ENCODE measurements around the gene PLXNB3. TPM values are rescaled to one million over a fixed set of nuclear protein-coding genes. Genes with fewer than 3 reads are reported as not detected.

PLXNB3 gene
- polyA plus RNA-seq, 1 donor = 1.5 TPM

DNA sequence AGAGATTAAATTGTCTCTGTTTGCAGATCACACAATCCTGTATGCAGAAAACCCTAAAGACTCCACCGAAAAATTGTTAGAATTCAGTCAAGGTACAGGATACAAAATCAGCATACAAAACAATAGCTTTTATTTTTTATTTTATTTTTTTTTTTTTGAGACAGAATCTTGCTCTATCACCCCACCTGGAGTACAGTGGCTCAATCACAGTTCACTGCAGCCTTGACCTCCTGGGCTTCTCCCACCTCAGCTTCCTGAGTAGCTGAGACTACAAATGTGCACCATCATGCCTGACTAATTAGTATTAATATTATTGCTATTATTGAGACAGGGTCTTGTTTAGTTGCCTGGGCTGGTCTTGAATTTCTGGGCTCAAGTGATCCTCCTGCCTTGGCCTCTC is 8.9 kb upstream of the PLXNB3 start:
- no peak for DNase-seq

DNA sequence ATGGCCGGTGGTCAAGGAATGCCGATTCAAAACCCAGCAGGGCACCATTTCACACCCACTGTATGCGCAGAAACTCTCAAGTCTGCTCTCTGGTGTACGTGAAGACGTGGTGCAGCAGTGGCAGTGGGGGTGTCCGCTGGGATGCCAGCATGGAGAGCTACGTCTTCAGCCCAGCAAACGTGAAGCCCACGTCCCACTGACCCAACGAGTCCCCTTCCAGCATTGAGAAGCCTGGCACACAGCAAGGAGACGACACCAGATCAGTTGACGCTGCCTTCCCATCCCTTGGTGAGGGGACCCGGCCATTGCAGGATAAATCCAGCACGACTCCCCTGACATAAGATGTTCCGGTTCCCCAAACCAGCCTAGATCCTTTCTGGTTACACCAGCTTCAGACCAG is 2.2 kb upstream of the PLXNB3 start:
- DNase-seq = no peak

DNA sequence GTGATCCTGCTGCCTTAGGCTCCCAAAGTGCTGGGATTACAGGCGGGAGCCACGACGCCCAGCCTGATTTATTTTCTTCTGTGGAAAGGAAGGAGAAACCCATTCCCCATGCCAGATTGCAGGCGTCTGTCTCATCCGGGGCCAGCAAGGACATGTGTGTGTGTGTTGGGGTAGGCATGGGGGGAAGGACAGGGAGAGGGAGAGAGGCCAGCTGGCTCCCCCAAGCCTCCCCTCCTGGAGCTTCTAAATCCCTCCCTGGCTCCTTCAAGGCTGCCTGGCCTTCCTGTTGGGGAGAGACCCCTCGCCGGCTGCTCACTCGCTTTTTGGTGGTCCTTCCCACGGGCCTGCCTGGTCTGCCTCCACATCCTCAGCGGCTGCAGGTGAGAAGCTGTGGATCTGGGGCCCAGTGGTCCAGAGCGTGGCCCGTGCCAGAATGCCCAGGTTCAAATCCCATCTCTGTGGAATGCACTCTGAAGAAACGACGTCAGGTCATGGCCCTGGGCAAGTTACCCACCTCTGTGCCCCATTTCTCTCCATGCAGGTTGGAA is 1.3 kb upstream of the PLXNB3 start:
- DNase-seq = no peak

DNA sequence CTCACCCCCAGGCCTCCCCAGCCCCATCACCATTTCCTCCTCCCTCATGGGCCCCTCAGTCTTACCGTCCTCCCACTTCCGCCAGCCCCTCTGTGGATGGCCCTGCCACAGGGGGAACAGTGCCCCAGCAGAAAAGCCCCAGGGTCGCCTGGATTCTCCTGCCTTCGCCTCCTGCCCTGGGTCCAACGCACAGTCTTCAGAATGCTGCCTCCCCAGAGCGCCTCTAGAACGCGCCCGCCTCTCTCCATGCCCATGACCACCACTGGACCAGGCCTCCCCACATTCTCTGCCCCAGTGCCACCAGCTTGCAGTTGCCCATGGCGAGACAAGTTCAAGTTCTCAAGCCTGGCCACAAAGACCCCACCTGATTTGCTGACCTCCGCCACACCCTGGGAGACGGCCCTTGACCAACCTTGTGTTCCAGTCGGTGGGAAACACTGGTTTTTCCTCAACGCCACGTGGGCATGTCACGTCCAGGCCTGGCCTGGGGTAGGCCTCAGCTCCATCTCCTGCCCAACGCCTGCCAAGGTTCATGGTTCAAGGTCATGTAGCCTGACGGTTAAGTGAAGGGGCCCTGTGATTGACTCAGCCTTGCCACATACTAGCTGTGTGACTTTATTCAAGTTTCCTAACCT is 634 bp upstream of the PLXNB3 start:
- no peak for DNase-seq

DNA sequence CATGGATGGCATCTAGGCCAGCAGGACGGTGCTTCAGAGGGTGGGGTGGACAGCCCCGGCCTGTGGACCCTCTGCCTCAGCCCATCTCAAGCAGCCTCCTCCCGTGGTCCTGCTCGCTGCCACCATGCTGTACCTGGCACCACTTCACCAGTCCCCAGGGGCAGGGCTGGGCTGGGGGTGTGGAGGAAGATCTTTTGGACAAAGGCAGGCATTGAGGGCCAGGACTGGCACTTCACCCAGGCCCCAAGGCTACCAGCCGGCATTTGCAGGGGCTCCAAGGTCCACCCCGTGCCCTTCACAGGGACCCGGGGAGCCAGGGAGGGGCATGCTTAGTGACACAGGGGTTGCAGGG is 713 bp downstream of the PLXNB3 start:
- no peak for DNase-seq

DNA sequence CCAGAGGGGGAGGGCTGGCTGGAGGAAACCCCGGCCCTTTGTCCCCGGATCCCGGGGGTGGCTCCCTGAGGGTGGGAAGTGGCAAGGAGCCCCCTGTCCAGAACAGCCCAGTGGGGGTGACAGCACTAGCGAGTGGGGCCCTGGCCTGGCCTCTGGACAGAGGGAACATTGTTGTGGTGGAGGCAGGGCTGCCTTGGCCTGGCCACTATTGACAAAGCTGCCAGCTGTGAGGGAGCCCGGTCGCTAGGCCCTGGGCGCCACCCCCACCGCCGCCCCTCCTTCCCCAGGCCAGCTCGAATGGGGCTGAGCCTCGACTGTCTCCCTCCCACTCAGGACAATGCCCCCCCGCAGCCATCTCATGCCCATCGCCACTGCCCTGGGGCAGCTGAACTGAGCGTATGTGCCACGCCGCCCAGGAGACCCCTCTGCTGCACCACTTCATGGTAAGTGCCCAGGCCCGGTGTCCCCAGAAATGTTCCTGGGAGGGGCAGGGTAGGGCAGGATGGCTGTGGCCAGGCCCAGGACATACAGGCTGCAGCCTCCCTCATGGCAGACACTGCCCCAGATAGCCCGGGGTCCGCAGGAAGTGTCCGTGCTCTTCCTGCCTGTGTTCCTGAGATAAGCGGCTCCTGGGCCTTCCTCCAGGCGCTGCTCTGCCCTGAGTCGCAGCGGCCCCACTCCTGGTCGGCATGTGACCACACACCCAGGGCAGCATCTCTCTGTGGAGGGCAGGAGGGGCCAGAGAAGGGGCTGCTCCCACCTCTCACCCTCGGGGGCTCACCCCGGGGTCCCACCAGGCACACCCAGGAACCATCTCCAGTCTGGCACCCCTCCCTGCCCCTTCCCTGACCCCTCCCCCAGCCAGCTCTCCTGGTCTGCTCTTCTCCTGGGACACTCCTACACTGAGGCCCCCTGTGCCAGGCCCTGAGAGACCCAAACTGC is 1.4 kb downstream of the PLXNB3 start:
- no peak for DNase-seq

DNA sequence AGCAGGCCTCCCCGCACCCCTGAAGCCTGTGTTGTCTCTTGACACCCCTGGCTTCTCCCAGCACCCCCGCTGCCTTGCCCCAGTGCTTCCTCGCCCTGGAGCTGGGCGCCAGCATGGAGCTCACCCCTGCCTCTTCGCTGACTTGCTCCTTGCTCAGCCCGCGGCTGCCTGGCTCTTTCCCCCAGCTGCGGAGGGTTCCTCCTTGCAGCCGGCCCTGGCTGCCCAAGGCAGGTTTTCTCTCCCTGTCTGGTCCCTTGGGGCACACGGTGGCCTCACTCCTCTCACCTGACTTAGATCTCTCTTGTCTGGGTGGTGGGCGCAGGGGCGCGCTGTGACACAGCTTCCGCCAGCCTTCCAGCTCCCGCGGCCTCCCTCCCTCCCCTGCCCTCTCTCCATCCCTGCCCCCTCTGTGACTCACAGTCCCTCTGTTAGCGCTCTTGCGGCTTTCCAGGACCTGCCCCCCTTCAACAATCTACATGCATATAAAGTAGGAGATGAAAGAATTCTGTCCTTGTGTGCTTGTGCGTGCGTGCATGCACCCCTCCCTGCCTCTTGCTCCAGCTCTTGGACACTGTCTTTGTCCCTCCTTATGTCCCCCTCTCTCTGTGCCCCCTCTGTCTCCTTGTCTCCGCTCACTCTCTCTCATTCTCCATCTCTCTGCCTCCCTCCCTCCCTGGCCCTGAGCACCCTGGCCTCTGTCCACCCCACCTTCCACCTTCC is 2.2 kb downstream of the PLXNB3 start:
- DNase-seq = no peak

DNA sequence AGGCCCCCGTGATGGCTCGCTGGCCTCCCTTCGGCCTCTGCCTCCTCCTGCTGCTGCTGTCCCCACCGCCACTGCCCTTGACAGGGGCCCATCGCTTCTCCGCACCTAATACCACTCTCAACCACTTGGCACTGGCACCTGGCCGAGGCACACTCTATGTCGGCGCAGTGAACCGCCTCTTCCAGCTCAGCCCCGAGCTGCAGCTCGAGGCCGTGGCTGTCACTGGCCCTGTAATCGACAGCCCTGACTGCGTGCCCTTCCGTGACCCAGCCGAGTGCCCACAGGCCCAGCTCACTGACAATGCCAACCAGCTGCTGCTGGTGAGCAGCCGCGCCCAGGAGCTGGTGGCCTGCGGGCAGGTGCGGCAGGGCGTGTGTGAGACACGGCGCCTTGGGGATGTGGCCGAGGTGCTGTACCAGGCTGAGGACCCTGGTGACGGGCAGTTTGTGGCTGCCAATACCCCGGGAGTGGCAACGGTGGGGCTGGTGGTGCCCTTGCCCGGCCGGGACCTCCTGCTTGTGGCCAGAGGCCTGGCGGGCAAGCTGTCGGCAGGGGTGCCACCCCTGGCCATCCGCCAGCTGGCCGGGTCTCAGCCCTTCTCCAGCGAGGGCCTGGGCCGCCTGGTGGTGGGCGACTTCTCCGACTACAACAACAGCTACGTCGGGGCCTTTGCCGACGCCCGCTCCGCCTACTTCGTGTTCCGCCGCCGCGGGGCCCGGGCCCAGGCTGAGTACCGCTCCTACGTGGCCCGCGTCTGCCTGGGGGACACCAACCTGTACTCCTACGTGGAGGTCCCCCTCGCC is 3.0 kb downstream of the PLXNB3 start:
- no peak for DNase-seq

DNA sequence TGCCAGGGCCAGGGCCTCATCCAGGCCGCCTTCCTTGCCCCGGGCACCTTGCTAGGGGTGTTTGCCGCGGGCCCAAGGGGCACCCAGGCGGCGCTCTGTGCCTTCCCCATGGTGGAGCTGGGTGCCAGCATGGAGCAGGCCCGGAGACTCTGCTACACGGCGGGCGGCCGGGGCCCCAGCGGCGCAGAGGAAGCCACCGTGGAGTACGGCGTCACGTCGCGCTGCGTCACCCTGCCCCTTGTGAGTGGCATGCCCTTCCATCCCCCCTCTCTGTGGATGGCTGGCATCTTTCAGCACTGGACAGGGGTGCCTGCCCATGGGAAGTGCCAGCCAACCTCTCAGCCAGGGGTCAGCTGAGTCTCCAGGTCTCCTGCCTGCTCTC is 3.6 kb downstream of the PLXNB3 start:
- no peak for DNase-seq

DNA sequence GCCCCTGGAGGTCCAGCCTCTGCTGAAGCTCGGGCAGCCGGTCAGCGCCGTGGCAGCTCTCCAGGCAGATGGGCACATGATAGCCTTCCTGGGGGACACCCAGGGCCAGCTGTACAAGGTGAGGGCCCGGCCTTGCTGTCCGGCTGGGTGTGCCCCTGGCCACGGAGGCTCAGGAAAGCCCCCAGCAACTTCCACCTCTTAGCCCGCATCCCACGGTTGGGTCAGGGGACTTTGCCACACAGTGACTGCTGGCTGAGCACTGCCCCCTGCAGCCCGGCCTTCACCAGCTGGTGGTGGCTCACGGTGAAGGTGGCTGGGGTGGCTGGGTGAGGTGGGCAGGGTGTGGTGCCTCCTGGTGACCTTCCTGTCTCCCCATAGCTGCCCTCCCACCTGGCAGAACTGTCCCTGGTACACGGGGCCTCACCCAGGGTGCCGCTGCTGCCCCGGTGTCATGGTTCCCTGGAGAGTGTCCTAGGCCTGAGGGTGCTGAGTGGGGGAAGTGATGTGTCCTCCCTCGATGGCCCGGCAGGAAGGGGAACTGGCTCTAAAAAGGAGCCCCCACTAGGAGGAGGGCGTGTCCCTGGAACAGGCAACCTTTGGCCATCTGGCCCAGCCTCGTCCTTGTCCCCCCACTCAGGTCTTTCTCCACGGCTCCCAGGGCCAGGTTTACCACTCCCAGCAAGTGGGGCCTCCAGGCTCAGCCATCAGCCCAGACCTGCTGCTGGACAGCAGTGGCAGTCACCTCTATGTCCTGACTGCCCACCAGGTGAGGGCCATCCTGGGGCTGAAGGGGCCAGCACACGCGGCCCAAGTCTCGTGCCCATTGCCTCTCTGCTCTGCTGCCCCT is 4.5 kb downstream of the PLXNB3 start:
- DNase-seq = no peak

DNA sequence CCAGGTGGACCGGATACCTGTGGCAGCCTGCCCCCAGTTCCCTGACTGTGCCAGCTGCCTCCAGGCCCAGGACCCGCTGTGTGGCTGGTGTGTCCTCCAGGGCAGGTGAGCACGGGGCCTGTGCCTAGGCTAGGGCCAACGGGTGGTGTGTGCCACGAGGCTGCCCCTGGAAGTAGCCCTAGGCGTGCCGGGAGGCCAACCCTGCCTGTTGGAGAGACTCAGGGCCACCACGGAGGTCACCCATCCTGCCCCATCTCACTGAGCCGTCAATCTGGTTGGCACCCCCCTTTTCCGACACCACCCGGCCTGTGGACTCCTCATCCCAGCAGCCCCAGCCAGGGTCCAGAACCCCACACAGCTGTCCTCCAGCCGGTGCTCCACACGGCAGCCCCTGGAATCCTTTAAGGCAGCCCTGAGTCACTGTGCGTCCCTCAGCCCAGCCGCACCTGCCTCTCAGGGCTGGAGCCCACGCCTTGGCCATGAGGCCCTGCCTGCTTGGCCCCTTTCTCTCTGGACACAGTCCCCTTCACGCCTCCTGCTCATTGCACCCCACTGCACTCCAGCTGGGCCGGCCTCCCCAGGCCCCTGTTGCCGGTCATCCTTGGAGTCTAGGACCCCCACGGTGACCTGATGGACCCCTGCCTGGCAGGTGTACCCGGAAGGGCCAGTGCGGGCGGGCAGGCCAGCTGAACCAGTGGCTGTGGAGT is 5.3 kb downstream of the PLXNB3 start:
- no peak for DNase-seq

DNA sequence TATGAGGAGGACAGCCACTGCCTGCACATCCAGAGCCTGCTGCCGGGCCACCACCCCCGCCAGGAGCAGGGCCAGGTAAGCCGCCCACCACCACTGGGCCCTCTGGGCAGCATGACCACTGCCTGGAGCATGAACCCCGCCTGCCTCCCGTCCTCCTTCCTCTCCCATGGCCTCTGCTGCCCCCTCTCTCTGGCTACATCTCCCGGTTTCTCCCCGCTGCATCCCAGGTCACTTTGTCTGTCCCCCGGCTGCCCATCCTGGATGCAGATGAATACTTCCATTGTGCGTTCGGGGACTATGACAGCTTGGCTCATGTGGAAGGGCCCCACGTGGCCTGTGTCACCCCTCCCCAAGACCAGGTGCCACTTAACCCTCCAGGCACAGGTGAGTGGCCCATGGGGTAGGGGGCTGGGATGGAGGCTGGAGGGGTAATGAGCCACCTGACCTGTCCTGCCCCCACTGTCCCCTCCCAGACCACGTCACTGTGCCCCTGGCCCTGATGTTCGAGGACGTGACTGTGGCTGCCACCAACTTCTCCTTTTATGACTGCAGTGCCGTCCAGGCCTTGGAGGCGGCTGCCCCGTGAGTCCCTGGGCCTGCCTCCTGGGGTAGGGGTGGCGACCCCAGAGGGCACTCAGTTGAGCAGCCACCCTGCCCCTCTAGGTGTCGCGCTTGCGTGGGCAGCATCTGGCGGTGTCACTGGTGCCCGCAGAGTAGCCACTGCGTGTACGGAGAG is 6.0 kb downstream of the PLXNB3 start:
- no peak for DNase-seq

DNA sequence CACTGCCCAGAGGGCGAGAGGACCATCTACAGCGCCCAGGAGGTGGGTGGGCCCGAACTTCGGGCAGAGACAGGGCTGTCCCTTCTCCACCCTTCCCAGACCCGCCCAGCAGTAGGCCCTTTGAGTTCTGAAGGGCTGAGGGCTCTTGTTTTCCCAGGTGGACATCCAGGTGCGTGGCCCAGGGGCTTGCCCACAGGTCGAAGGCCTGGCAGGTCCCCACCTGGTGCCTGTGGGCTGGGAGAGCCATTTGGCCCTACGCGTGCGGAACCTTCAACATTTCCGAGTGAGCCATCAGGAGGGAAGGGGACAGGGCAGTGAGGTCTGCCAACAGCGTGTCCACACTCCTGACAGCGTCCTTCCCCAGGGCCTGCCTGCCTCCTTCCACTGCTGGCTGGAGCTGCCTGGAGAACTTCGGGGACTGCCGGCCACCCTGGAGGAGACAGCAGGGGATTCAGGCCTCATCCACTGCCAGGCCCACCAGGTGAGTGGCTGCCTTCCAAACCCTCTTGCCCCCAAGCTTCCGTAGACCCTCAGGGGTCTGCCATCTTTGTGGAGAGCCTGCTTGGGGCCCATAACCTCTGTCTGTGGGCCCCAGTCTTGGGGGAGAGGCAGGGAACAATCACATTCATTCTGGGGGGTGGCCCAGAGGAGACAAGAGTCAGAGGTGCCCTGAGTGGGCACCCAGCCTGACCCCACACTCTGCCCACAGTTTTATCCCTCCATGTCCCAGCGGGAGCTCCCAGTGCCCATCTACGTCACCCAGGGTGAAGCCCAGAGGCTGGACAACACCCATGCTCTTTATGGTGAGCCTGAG is 6.8 kb downstream of the PLXNB3 start:
- no peak for DNase-seq

DNA sequence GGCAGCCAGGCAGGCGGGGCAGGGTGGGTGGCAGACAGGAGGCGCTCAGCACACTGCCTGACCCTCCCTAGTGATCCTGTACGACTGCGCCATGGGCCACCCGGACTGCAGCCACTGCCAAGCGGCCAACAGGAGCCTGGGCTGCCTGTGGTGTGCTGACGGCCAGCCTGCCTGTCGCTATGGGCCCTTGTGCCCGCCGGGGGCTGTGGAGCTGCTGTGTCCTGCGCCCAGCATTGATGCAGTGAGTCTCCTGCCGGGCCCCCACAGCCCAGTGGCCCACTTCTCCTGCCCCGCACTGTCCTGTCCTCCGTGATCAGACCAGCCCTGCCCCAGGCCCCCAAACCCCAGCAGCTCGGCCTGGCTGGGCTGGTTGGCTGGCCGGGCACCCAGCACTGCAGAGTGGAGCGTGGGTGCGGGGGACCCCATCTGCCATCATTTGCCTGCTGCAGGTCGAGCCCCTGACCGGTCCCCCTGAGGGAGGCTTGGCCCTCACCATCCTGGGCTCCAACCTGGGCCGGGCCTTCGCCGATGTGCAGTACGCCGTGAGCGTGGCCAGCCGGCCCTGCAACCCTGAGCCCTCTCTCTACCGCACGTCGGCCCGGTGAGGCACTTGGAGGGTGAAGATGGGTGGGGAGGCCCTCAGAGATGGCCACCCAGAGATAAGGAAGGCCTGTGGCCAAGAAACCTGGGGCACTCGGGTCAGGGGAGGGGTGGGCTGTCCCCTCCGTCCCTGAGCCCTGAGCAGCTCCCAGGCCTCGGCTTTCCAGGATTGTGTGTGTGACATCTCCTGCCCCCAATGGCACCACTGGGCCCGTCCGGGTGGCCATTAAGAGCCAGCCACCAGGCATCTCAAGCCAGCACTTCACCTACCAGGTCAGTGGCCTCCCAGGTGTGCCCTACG is 7.6 kb downstream of the PLXNB3 start:
- no peak for DNase-seq

DNA sequence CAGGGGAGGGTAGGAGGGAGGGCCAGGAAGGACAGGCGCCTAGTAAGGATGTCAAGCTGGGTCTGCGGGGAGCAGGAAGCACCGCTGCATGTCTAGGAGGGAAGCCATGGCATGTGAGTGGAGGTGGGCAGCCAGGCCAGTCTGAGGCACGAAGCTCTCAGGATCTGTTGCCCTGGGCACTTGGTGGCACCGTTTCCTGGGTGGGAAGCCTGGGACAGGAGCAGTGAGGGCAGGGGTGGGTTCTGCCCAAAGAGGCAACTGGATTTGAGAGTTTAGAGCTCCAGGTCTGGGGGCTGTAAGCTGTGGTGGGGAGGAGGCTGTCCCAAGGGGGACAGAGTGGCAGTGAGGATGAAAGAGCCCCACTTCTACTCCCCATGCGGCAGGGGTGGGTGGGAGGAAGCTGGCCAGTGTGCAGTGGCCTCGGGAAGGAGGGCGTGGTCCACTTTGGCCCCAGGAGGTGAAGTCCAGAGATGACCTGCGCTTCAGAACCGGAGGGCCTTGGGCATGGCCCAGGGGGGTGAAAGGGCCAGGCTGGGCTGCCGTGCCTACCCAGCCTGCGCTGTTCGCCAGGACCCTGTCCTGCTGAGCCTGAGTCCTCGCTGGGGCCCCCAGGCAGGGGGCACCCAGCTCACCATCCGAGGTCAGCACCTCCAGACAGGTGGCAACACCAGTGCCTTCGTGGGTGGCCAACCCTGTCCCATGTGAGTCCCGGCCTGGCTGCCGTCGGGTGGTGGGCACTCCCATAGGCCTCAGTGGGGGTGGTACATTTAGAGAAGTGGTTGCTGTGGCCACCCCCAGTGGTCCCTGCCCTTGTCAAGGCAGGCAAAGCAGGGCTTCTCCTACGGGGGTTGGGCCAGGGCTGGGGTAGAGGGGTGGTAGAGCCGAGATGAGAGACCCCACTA is 8.5 kb downstream of the PLXNB3 start:
- no peak for DNase-seq

DNA sequence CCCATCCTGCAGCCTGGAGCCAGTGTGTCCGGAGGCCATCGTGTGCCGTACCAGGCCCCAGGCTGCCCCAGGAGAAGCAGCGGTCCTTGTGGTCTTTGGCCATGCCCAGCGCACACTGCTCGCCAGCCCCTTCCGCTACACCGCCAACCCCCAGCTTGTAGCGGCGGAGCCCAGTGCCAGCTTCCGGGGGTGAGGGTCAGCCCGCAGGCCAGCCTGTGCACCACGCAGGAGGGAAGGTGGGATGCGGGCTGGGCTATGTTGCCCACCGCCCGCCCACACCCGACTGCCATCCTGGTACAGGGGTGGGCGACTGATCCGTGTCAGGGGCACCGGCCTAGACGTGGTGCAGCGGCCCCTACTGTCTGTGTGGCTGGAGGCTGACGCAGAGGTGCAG is 9.2 kb downstream of the PLXNB3 start:
- no peak for DNase-seq

Data from left kidney (tissue), 2 donors.